ENCODE results near the gene DUSP22.

- TF ChIP-seq CTCF (IDR thresholded peaks at IDR 0.05) (no peak), EP300 (IDR thresholded peaks at IDR 0.05) (no peak), POLR2A (IDR thresholded peaks at IDR 0.05) (no peak)
Observed at GRCh38 chr6:250676-251075, 41.6 kb upstream of the DUSP22 start.

Data from tibial nerve (tissue), 4 donors.